NCI-H1105 (cell line): ENCODE results near the gene CHL1.
"Not testable (repeated sequence)": the region's sequence is repeated elsewhere in the genome, so short reads cannot be mapped to it uniquely, and the experiment has no call there.

ENCODE experiments used
- DNase-seq: peaks from one replicate; lab custom pipeline; 2025; lab: John Stamatoyannopoulos, UW

CHL1 gene

DNA sequence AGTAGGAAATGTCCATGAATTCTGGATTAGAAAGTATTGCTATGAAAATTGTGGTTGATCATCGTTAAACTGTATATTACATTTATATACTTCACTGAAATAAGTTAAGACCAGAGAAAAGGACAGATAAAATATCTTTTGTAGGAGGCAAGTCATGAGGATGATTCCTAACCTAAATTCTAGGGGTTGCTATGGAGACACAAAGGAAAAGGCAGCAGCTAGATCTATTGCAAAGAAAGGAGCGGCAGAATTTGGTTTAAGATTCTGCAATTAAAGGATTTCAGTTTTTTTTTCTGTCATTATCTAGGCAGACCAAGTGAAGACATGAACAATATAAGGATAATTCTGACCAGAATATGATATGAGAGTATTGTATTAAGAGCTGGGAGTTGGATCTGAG, 136.1 kb downstream of the CHL1 start:
- DNase-seq = no peak

- no peak for DNase-seq
Observed at GRCh38 chr3:335240-335639, 138.7 kb downstream of the CHL1 start.

DNA sequence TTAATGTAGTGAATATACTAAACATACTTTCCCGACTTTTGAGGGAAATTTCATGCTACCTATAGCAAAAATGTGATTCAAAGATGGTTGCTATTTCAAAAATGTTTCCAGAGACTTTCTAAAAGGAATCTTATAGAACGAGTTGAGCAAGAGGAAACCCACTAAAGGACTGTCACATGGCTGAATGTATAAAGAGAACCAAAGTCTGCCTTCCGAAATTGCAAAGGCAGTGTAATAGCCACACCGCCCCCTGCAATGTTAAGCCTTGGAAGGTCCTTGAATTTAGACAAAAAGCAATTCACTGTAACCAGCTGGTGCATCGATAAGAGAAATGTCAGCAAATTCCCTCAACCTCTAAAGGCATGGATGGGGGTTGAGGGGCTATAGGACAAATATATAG, 142.8 kb downstream of the CHL1 start:
- DNase-seq = no peak

DNA sequence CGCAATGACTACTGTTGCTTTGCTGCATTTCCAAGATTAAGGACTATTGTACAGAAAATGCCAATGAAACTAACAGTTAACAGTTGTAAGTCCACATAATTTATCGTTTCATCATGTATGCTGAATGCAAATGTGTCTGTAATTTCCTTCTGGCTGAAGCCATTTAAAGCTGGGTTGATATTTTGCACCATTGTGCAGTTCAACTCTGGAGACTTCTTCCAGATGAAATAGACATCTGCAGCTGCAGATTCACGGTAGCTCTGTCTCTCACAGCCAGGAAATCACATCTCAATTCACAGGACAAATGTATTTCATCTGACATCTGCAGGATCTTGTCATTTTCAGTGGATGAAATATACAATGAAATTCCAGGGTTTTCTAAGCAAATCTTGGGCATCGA, 145.4 kb downstream of the CHL1 start:
- no peak for DNase-seq

DNA sequence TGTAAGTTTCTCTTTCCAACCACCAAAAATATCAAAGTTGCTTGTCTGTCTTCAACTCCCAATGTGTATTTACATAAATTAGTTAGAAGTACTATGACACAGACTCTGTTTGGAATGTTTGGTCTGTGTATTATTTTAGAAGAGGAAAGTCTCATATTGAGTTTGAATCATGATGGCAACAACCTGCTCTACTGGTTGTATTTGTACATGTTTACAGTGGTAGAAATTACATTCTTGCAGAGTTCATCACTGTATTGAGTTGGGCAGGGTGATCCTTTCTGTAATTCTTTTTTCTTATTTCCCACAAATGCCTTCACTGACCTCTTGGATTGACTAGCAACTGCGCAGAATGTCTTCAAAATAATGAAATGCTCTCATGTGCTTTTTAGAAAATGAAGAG, 149.6 kb downstream of the CHL1 start:
- DNase-seq = no peak

DNA sequence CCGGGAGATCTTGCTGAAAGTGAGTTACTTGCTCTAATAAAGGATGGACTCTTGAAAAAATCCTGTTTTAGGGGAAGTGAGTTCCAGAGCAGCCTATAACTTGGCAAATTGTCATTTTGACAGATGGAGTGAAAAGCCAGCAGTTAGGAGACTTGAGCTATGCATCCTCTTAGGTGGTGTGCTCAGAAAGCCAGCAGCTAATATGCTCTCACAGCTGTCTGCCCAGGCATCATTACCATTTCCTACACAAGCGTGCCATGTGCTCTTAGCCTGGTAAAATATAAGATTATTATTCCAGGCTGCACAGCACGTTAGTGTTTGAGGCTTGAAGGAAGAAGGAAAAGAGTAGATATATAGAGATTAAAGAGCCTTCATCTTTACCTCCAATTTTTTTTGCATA, 151.0 kb downstream of the CHL1 start:
- DNase-seq = no peak

DNA sequence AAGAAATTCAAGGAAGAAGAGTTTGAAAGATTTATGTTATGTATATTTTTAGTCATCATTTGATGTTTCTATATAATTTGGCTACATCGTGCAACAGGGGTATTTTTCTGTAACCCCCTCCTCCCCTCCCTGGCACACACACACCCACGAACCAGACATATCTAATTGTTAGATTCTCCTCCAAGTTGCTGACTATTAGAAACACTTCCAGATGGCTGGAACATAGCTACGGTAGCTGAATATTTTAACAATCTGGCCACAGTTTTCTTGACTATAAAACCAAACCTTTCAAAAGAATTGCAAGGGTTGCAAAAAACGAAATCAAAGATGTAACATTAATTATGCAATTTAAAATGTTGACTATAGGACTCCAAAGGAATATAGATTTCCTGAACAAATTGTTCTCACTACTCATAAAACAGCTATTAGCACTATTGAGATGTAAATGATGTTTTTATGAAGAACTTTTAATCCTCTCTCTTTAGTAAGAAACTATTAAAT, 154.4 kb downstream of the CHL1 start:
- no peak for DNase-seq

GRCh38 chr3:352599-352998, 156.0 kb downstream of the CHL1 start:
- DNase-seq = no peak

DNA sequence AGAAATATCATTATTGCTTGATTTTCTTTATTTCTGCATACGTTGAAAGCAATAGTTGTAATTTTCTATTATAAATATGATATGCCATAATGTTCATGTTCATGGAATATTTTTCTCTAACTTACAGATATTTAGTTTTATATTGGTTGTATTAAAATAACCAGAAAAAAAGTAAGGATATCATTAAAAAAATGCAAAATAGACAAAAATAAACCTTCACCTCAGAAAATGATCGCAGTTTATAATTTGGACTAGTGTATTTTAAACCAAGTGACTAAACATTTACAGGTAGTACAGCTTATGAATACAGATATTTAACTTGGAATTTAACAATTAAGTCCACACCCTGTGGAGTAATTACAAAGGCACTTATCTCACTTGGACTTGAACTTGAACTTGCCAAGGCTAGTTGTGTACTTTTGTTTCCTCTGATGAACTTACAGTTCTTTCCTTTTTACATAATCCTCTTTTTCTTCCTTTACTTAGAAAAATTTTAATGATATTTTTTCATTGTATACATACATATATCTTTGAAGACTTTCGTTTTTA, 156.7 kb downstream of the CHL1 start:
- no peak for DNase-seq

DNA sequence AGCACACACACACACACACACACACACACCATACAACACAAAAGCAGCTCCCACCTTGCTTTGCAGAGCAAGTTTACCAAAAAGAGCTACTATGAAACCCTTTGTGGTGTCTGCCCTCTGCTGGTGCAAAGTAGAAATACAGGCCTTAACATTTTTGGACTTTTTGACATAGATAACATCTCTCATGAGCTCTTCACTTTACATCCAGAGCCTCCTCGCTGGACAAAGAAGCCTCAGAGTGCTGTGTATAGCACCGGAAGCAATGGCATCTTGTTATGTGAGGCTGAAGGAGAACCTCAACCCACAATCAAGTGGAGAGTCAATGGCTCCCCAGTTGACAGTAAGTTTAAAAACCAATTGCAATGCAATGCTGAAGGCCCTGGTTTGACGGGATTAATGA, 157.9 kb downstream of the CHL1 start:
- peak; percentile 29 for DNase-seq

GRCh38 chr3:355622-356021, 159.1 kb downstream of the CHL1 start:
- DNase-seq = no peak

DNA sequence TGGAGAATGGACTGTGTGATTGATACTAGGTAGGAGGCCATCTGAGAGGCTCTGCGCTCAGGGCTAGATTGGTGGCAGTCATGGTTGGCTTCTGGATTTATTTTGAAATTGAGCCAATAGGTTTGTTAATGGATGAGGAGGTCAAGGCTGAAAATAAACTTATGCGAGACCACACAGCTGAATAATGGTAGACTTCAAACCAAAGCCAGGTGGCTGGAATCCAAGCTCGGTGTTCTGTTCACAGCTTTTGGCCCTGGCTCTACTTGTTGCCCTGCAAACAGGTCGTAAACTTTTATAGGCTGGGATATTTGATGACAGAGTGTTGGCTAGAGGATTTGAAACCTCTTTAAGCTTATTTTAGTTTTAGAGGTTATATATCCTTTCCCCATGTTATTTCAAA, 160.4 kb downstream of the CHL1 start:
- DNase-seq = peak; percentile 50

DNA sequence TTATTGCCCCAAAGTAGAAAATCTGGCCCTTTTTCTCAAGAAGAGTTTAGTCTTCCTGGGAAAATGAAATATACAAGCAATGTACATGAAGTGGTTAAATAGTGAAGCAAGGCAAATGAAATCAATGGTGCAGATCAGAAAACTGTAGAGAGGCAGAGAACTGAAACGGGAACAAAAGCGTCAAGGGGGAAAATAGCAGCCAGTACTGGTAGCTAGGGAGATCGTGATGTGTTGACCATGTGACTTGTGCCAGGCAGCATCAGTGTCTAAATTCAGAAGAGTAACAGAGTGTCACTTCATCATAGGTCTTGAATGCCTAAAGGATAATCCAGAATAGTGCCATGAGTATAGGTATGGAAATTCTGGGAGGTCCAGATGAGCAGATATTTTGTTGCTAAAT, 163.1 kb downstream of the CHL1 start:
- no peak for DNase-seq

- DNase-seq = no peak
Observed at GRCh38 chr3:362681-363338, 166.2 kb downstream of the CHL1 start.

GRCh38 chr3:364287-364686, 167.7 kb downstream of the CHL1 start:
- DNase-seq = no peak

- no peak for DNase-seq
Observed at GRCh38 chr3:365268-365667, 168.7 kb downstream of the CHL1 start.

- not testable (repeated sequence) for DNase-seq
Observed at GRCh38 chr3:366253-366652, 169.7 kb downstream of the CHL1 start.

DNA sequence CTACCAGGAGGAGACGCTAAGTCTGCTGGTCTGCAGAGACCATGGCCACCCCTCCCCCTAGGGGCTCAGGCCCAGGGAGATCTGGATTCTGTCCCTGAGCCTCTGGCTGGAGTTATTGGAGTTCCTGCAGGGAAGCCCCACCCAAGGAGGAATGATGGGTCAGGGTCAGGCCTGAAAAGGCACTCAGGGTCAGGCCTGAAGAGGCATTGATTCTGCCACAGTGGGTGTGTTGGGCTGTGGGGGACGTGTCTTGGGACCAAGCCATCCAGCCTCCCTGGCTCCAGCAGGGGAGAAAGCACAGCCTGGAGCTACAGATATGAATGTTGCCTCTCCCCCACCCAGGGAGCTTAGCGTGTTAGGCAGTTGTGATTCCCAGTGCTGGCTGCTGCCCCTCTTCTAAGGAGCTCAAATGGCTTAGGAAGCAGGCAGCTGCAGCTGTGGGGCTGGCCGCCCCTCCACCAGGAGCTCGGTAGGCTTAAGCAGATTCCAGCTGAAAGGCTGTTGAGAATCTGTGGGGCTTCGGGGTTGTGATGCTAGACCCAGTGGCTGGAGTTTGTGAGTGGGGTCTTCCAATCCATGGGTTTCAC, 176.7 kb downstream of the CHL1 start:
- DNase-seq = no peak

GRCh38 chr3:374459-374858, 177.9 kb downstream of the CHL1 start:
- no peak for DNase-seq

DNA sequence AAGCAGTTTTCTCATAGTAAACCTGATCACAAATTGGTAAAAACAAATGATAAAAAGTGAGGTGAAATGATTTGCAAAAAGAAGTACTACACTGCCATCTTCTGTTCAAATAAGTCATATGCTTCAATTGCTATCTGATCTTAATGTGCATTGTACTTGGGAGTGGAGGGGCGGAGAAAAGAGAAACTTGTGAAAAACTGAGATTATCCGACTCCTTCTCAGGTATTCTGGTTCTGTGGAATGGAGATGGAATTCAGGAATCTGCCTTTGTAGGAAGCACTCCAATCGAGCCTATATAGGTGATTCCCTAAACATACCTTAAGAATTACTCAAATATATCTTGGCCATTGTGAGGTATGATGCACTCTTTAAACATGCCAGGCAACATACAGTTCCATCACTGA, 180.6 kb downstream of the CHL1 start:
- DNase-seq = peak; percentile 10

GRCh38 chr3:380801-381200, 184.2 kb downstream of the CHL1 start:
- DNase-seq = no peak

GRCh38 chr3:385151-385550, 188.6 kb downstream of the CHL1 start:
- DNase-seq = no peak

DNA sequence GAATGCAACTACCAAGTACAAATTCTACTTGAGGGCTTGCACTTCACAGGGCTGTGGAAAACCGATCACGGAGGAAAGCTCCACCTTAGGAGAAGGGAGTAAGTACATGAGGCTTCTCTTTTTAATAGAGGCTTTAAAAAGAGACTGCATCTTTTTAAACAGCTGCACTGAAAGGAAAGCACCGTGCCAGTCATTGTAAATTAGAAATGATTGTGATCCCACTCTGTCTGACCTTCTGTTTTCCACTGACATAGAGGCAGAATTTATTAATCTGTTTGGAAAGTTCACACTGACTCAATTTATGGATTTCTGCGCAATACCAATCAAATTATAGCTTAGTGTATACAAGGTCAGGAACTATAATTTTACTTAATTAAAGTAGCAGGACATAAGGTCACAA, 198.2 kb downstream of the CHL1 start:
- DNase-seq = no peak

DNA sequence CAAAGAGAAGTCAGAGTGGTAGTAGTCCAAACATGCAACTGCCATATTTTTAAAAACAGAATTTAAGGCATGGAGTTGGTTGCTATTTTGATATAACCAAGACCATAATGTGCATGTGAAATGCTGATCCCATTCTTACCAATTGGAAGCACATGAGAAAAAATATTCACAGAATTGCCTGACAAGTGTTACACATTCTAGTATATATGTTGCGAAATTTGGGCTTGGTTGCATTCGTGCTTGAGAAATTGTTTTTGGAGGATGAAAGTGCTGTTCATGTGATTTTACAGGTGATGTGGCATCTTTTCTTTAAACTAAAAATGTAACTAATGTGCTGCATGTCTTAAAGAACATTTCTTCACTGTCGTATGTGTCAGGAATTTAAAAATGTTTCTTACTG, 199.7 kb downstream of the CHL1 start:
- DNase-seq = no peak
